Measurements from ENCODE around the gene EIF1. TPM values are rescaled to one million over a fixed set of nuclear protein-coding genes. Genes with fewer than 3 reads are reported as not detected.
"Not testable (repeated sequence)": the region's sequence is repeated elsewhere in the genome, so short reads cannot be mapped to it uniquely, and the experiment has no call there.

The EIF1 gene
- total and polyA plus RNA-seq, 2 of the 8 experiments (the other 6 are each of a cell fraction or from before 2014, with no cell fraction given): 175 to 539 TPM

DNA sequence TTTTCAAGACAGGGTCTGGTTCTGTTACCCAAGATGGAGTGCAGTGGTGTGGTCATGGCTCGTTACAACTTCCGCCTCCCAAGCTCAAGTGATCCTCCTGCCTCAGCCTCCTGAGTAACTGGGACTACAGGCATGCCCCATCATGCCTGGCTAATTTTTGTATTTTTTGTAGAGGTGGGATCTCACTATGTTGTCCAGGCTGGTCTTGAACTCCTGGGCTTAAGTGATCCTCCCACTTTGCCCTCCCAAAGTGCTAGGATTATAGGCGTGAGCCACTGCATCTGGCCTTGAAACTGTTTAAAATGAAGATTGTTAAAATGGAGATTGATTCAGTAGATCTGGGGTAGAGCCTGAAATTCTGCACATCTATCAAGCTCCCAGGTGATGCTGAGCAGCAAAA, 12.2 kb downstream of the EIF1 start:
- H3K79me2 ChIP-seq (ENCODE audit: control insufficient read depth in 1 of 2, insufficient read depth in 2 of 2, low read length in 2 of 2); H3K27ac ChIP-seq (ENCODE audit: low read depth, low read length); H2BK12ac ChIP-seq (ENCODE audit: low read depth, low read length); H3K56ac ChIP-seq (replicated peaks; ENCODE audit: insufficient read length, low read depth, low read length); H4K5ac ChIP-seq (ENCODE audit: insufficient read length, low read depth, low read length); H3K18ac ChIP-seq (ENCODE audit: extremely low read depth, low read length); H3K23ac ChIP-seq (ENCODE audit: insufficient read length); H4K91ac ChIP-seq (replicated peaks; ENCODE audit: insufficient read length, low read length); H3K36me3 ChIP-seq (ENCODE audit: control insufficient read depth in 2 of 4, insufficient read depth in 4 of 4, low read length in 3 of 4); H4K20me1 ChIP-seq (replicated peaks in 1 of 2; ENCODE audit: control insufficient read depth in 1 of 2, insufficient read depth in 2 of 2, low read length in 2 of 2); H2BK15ac ChIP-seq (ENCODE audit: low read length); FAIRE-seq; H3K4ac ChIP-seq (replicated peaks; ENCODE audit: insufficient read length, low read depth, low read length); H3K23me2 ChIP-seq (ENCODE audit: low read depth, low read length); H2AK5ac ChIP-seq (ENCODE audit: low read depth, low read length); H3K79me1 ChIP-seq (ENCODE audit: low read depth, low read length); H4K8ac ChIP-seq (ENCODE audit: extremely low read depth, insufficient read depth, low read length); DNase-seq (ENCODE audit: low read depth in 1 of 2, low spot score in 2 of 2); H3K9me3 ChIP-seq (ENCODE audit: insufficient read depth in 2 of 2, low read depth in 1 of 2, low read length in 1 of 2); H3K4me2 ChIP-seq (ENCODE audit: insufficient read depth in 1 of 2, low read depth in 2 of 2, low read length in 2 of 2); H2BK20ac ChIP-seq (ENCODE audit: low read length); H3K4me3 ChIP-seq (ENCODE audit: extremely low read depth in 1 of 4, insufficient read depth in 2 of 4, low read depth in 3 of 4, low read length in 4 of 4); H2BK5ac ChIP-seq (ENCODE audit: low read depth, low read length); H3K14ac ChIP-seq (ENCODE audit: insufficient read length); H2AFZ ChIP-seq (ENCODE audit: low read length); H2BK120ac ChIP-seq (replicated peaks; ENCODE audit: low read depth, low read length); H3K9ac ChIP-seq (replicated peaks in 1 of 4; ENCODE audit: extremely low read depth in 1 of 4, low read depth in 3 of 4, low read length in 3 of 4): not testable (repeated sequence)
- 94% methylated on average over 3 of the region's 3 CpGs; no CpG with 5 or more reads in 1 of the 2 experiments for WGBS, 2 experiments (ENCODE audit: extremely low coverage in 1 of 2, insufficient coverage in 1 of 2, insufficient read length in 1 of 2, insufficient replicate concordance in 2 of 2, low coverage in 1 of 2, low lambda C conversion rate in 2 of 2, missing lambda C conversion rate in 1 of 2)
- CTCF ChIA-PET (ENCODE audit: partially characterized antibody): interaction anchor here (1.0 to 2.4 kb wide), 2 partner anchors 11 to 24 kb away, joined by 5 to 6 read pairs; no protein-coding TSS in a partner anchor
- Histone ChIP-seq H3K4me1 (replicated peaks in 1 of 4; ENCODE audit: control insufficient read depth in 3 of 4, insufficient read depth in 4 of 4, low read length in 3 of 4) (peaks cover 6 to 10% (median 9%) of the 10 kb centered on the region in 4 experiments), H3K27me3 (replicated peaks in 1 of 4; ENCODE audit: control insufficient read depth in 3 of 4, extremely low read depth in 1 of 4, insufficient read depth in 3 of 4, low read length in 3 of 4) (peaks cover 0 to 22% (median 13%) of the 10 kb centered on the region in 4 experiments; a peak in 6 of 7 replicates)
- POLR2A ChIA-PET (ENCODE audit: partially characterized antibody): interaction anchor here (22.1 kb wide), 1 partner anchor 9 kb away, joined by 378 read pairs; the partner anchor contains the start of gene EIF1
